T-helper 17 cell (primary cell): ENCODE data around the gene HNRNPH2. TPM values are rescaled to one million over a fixed set of nuclear protein-coding genes. Genes with fewer than 3 reads are reported as not detected.

ENCODE experiments used
- ATAC-seq: fragments of 150-1000 bp; cut with Tn5 transposase; 2 replicates; pipeline ENCODE4 v1.10.0; 2021; ENCODE audit warnings: mild to moderate bottlenecking, moderate library complexity
- DNase-seq, 3 donors: peaks; one replicate each; pipeline versions ENCODE4 v3.0.0 to v3.0.0-alpha.2; 2020 to 2021
- H3K9me3 ChIP-seq: one replicate; pipeline ENCODE4 v1.7.0; 2013; ENCODE audit warnings: low read length, mild to moderate bottlenecking; ENCODE audit not compliant: control insufficient read depth, poor library complexity, severe bottlenecking
- H3K27ac Mint-ChIP-seq: one replicate; pipeline ENCODE4 v1.8.0; 2022; ENCODE audit warnings: mild to moderate bottlenecking, moderate library complexity, mixed read lengths
- H3K27me3 Mint-ChIP-seq: one replicate; pipeline ENCODE4 v1.8.0; 2022; ENCODE audit warnings: mixed read lengths
- H3K36me3 Mint-ChIP-seq: one replicate; pipeline ENCODE4 v1.8.0; 2022; ENCODE audit warnings: low read depth, mixed read lengths
- H3K4me1 Mint-ChIP-seq: one replicate; pipeline ENCODE4 v1.8.0; 2022; ENCODE audit warnings: mild to moderate bottlenecking, mixed read lengths
- H3K4me3 Mint-ChIP-seq: one replicate; pipeline ENCODE4 v1.8.0; 2022; ENCODE audit warnings: mild to moderate bottlenecking, moderate library complexity, mixed read lengths
- total RNA-seq, 4 donors: library from RNA in 2 of 4; stranded (reverse) in 2 of 4; gene quantifications; one replicate each; pipeline ENCODE4 v1.2.3 and lab custom pipeline; 2022 to 2026

Gene HNRNPH2
- total RNA-seq, 2 donors from 2014 or later, result 34.7 to 43.2 TPM

- H3K4me3 Mint-ChIP-seq, result no peak overlapping the region
- no peak overlapping the region for H3K27ac Mint-ChIP-seq
- H3K9me3 ChIP-seq, result no peaks in the 10 kb centered on the region
- no peaks in the 10 kb centered on the region for H3K27me3 Mint-ChIP-seq
- ATAC-seq, result no peak
- no peak for DNase-seq
- H3K36me3 Mint-ChIP-seq, result no peaks in the 10 kb centered on the region
- H3K4me1 Mint-ChIP-seq, result no peaks in the 10 kb centered on the region
These were observed 42.1 kb downstream of the HNRNPH2 start for GRCh38 chrX:101450085-101450484.

GRCh38 chrX:101450961-101451360, 42.9 kb downstream of the HNRNPH2 start:
- DNase-seq (no peak), ATAC-seq (no peak)
- Mint-ChIP-seq H3K27ac (no peak overlapping the region), H3K36me3 (no peaks in the 10 kb centered on the region), H3K4me1 (no peaks in the 10 kb centered on the region), H3K4me3 (no peak overlapping the region), H3K27me3 (no peaks in the 10 kb centered on the region)
- H3K9me3 ChIP-seq, result no peaks in the 10 kb centered on the region

- Mint-ChIP-seq H3K4me3 (no peak overlapping the region), H3K4me1 (no peaks in the 10 kb centered on the region), H3K27ac (no peak overlapping the region), H3K27me3 (no peaks in the 10 kb centered on the region), H3K36me3 (no peaks in the 10 kb centered on the region)
- no peaks in the 10 kb centered on the region for H3K9me3 ChIP-seq
- no peak for ATAC-seq
- DNase-seq, result no peak
These were observed 44.0 kb downstream of the HNRNPH2 start for GRCh38 chrX:101452056-101452455.

GRCh38 chrX:101460669-101461068, 52.6 kb downstream of the HNRNPH2 start:
- no peaks in the 10 kb centered on the region for H3K9me3 ChIP-seq
- no peak for ATAC-seq
- Mint-ChIP-seq H3K36me3 (peaks cover 2% of the 10 kb centered on the region), H3K27me3 (no peaks in the 10 kb centered on the region), H3K4me3 (no peak overlapping the region), H3K27ac (no peak overlapping the region), H3K4me1 (peaks cover 3% of the 10 kb centered on the region)
- no peak for DNase-seq

- Mint-ChIP-seq H3K27ac (no peak overlapping the region), H3K4me1 (peaks cover 3% of the 10 kb centered on the region), H3K4me3 (no peak overlapping the region), H3K27me3 (no peaks in the 10 kb centered on the region), H3K36me3 (peaks cover 2% of the 10 kb centered on the region)
- no peaks in the 10 kb centered on the region for H3K9me3 ChIP-seq
- DNase-seq (no peak), ATAC-seq (no peak)
These were observed 54.9 kb downstream of the HNRNPH2 start for GRCh38 chrX:101462892-101463291.

Other genes starting within 250 kb of the HNRNPH2 start
- gene DRP2, start 188.4 kb upstream of the HNRNPH2 start, total RNA-seq, result under 1 TPM; 0.10 to 0.27 TPM
- gene TAF7L, start 116.9 kb upstream of the HNRNPH2 start, total RNA-seq, result not detected
- 1 to 10 TPM; 4.4 to 5.1 TPM for gene TIMM8A, start 59.5 kb upstream of the HNRNPH2 start, total RNA-seq
- gene BTK, start 22.0 kb upstream of the HNRNPH2 start, total RNA-seq, result 10 to 100 TPM; 10.0 to 13.8 TPM
- 100 to 1,000 TPM; 270 to 298 TPM for gene RPL36A, start 17.2 kb upstream of the HNRNPH2 start, total RNA-seq
- gene GLA, start 297 bp upstream of the HNRNPH2 start, total RNA-seq, result 10 to 100 TPM; 26.6 to 36.0 TPM
- gene ARMCX4, start 77.2 kb downstream of the HNRNPH2 start, total RNA-seq, result 1 to 10 TPM; 5.9 to 9.9 TPM
- gene ARMCX1, start 142.3 kb downstream of the HNRNPH2 start, total RNA-seq, result under 1 TPM; 0.21 to 0.30 TPM
- gene ARMCX6, start 209.8 kb downstream of the HNRNPH2 start, total RNA-seq, result 10 to 100 TPM; 34.0 to 47.8 TPM
- 10 to 100 TPM; 47.5 to 49.9 TPM for gene ARMCX3, start 214.9 kb downstream of the HNRNPH2 start, total RNA-seq